Epithelial cell of prostate (primary cell): ENCODE measurements around the gene TLK1.

ENCODE experiments used
- DNase-seq: peaks from one replicate; pipeline ENCODE4 v3.0.0-alpha.2; 2011; ENCODE audit warnings: low read depth, low spot score
- H3K27ac ChIP-seq: fragments of 450-650 bp; 2 replicates; pipeline ENCODE4 v1.5.1; 2017; ENCODE audit warnings: mild to moderate bottlenecking

TLK1 gene

GRCh38 chr2:171018522-171018921 is 142.2 kb downstream of the TLK1 start:
- DNase-seq = no peak
- H3K27ac ChIP-seq = no peak overlapping the region

- no peak for DNase-seq
- no peak overlapping the region for H3K27ac ChIP-seq
Measured at GRCh38 chr2:171016125-171016524, 144.6 kb downstream of the TLK1 start.

- no peak for DNase-seq
- no peak overlapping the region for H3K27ac ChIP-seq
Measured at GRCh38 chr2:171013851-171014250, 146.8 kb downstream of the TLK1 start.

- DNase-seq = no peak
- H3K27ac ChIP-seq = no peak overlapping the region
Measured at GRCh38 chr2:171009386-171009785, 151.3 kb downstream of the TLK1 start.

- no peak overlapping the region for H3K27ac ChIP-seq
- DNase-seq = no peak
Measured at GRCh38 chr2:171008550-171009205, 152.0 kb downstream of the TLK1 start.

- no peak for DNase-seq
- no peak overlapping the region for H3K27ac ChIP-seq
Measured at GRCh38 chr2:171004833-171005232, 155.9 kb downstream of the TLK1 start.

- DNase-seq = no peak
- no peak overlapping the region for H3K27ac ChIP-seq
Measured at GRCh38 chr2:171004363-171004762, 156.3 kb downstream of the TLK1 start.

GRCh38 chr2:170999654-171000053 is 161.0 kb downstream of the TLK1 start:
- DNase-seq = no peak
- H3K27ac ChIP-seq = no peak overlapping the region

GRCh38 chr2:170997893-170998597 is 162.6 kb downstream of the TLK1 start:
- no peak overlapping the region for H3K27ac ChIP-seq
- no peak for DNase-seq

- no peak for DNase-seq
- H3K27ac ChIP-seq = no peak overlapping the region
Measured at GRCh38 chr2:170996316-170996715, 164.4 kb downstream of the TLK1 start.

- no peak overlapping the region for H3K27ac ChIP-seq
- no peak for DNase-seq
Measured at GRCh38 chr2:170991398-170992182, 169.1 kb downstream of the TLK1 start.

- DNase-seq = no peak
- H3K27ac ChIP-seq = no peak overlapping the region
Measured at GRCh38 chr2:170986566-170987258, 174.0 kb downstream of the TLK1 start.

GRCh38 chr2:170985407-170985806 is 175.3 kb downstream of the TLK1 start:
- H3K27ac ChIP-seq = no peak overlapping the region
- DNase-seq = no peak

GRCh38 chr2:170984079-170984478 is 176.6 kb downstream of the TLK1 start:
- H3K27ac ChIP-seq = no peak overlapping the region
- no peak for DNase-seq

- no peak for DNase-seq
- H3K27ac ChIP-seq = no peak overlapping the region
Measured at GRCh38 chr2:170975943-170976270, 184.8 kb downstream of the TLK1 start.

GRCh38 chr2:170975127-170975942 is 185.4 kb downstream of the TLK1 start:
- no peak for DNase-seq

GRCh38 chr2:170974304-170974993 is 186.2 kb downstream of the TLK1 start:
- DNase-seq = no peak
- peak overlapping the region; percentile 46 for H3K27ac ChIP-seq

More at GRCh38 chr2:170975127-170975942, 185.4 kb downstream of the TLK1 start:
- no peak overlapping the region for H3K27ac ChIP-seq

GRCh38 chr2:170973492-170974303 is 187.0 kb downstream of the TLK1 start:
- H3K27ac ChIP-seq = peak overlapping the region; percentile 46
- DNase-seq = peak; percentile 31

GRCh38 chr2:170973225-170973491 is 187.5 kb downstream of the TLK1 start:
- DNase-seq = no peak
- peak overlapping the region; percentile 3 for H3K27ac ChIP-seq
